Neuronal stem cell (in vitro differentiated cells): Measurements from ENCODE around the gene SOCS2. TPM values are rescaled to one million over a fixed set of nuclear protein-coding genes. Genes with fewer than 3 reads are reported as not detected.

Source experiments
- DNase-seq: peaks from one replicate; pipeline ENCODE4 v3.0.0-alpha.2; 2013; ENCODE audit warnings: low spot score
- H2AFZ ChIP-seq: one replicate; pipeline ENCODE4 v1.6.1; 2013; ENCODE audit warnings: mild to moderate bottlenecking, low read length, inconsistent platforms
- H2AK5ac ChIP-seq: 2 replicates; pipeline ENCODE4 v1.6.1; 2013; ENCODE audit warnings: low read depth, mild to moderate bottlenecking, inconsistent platforms, low read length, moderate library complexity, mixed read lengths
- H2BK120ac ChIP-seq: 2 replicates; pipeline ENCODE4 v1.6.1; 2013; ENCODE audit warnings: low read depth, mild to moderate bottlenecking, inconsistent platforms, low read length, moderate library complexity, mixed read lengths
- H2BK12ac ChIP-seq: one replicate; pipeline ENCODE4 v1.6.1; 2013; ENCODE audit warnings: low read length, inconsistent platforms
- H2BK15ac ChIP-seq: 2 replicates; pipeline ENCODE4 v1.6.1; 2013; ENCODE audit warnings: mild to moderate bottlenecking, low read length, inconsistent platforms, mixed read lengths
- H2BK5ac ChIP-seq: one replicate; pipeline ENCODE4 v1.6.1; 2013; ENCODE audit warnings: inconsistent platforms, mild to moderate bottlenecking, low read length, moderate library complexity
- H3K14ac ChIP-seq: one replicate; pipeline ENCODE4 v1.6.1; 2013; ENCODE audit warnings: low read length, inconsistent platforms
- H3K18ac ChIP-seq: 2 replicates; pipeline ENCODE4 v1.6.1; 2013; ENCODE audit warnings: low read length, inconsistent platforms
- H3K23ac ChIP-seq: 2 replicates; pipeline ENCODE4 v1.6.1; 2013; ENCODE audit warnings: low read depth, mild to moderate bottlenecking, mixed read lengths, low read length, inconsistent platforms; ENCODE audit not compliant: poor library complexity
- H3K27ac ChIP-seq: replicated peaks from 3 replicates; pipeline ENCODE4 v1.5.1; 2013; ENCODE audit warnings: low read length, inconsistent platforms
- H3K27me3 ChIP-seq, 3 experiments: 2 replicates each; pipeline ENCODE4 v1.6.1; 2013; ENCODE audit warnings: low read length in 3 of 3, mild to moderate bottlenecking in 2 of 3, inconsistent platforms in 1 of 3, low read depth in 1 of 3, mixed read lengths in 1 of 3, moderate library complexity in 1 of 3; ENCODE audit not compliant: control insufficient read depth in 3 of 3, insufficient read depth in 3 of 3
- H3K36me3 ChIP-seq, 2 donors: replicated peaks in 1 of 2; 2 replicates each; pipeline ENCODE4 v1.6.1; 2013; ENCODE audit warnings: low read length in 2 of 2; ENCODE audit not compliant: control insufficient read depth in 2 of 2, insufficient read depth in 2 of 2
- H3K4ac ChIP-seq: 2 replicates; pipeline ENCODE4 v1.6.1; 2013; ENCODE audit warnings: inconsistent platforms, mild to moderate bottlenecking, low read length, moderate library complexity
- H3K4me1 ChIP-seq, 2 donors: 1 replicate in 1 of 2; 2 replicates in 1 of 2; pipeline ENCODE4 v1.6.1; 2013; ENCODE audit warnings: low read length in 2 of 2, low read depth in 1 of 2; ENCODE audit not compliant: control insufficient read depth in 2 of 2, insufficient read depth in 1 of 2
- H3K4me2 ChIP-seq: one replicate; pipeline ENCODE4 v1.6.1; 2013; ENCODE audit warnings: mild to moderate bottlenecking, low read length, inconsistent platforms; ENCODE audit not compliant: insufficient read depth, poor library complexity, severe bottlenecking
- H3K4me3 ChIP-seq, 2 donors: 2 replicates each; pipeline ENCODE4 v1.5.1; 2013; ENCODE audit warnings: low read length in 2 of 2, mild to moderate bottlenecking in 2 of 2, inconsistent platforms in 1 of 2, moderate library complexity in 1 of 2
- H3K79me1 ChIP-seq: one replicate; pipeline ENCODE4 v1.6.1; 2013; ENCODE audit warnings: low read depth, mild to moderate bottlenecking, inconsistent platforms, low read length, moderate library complexity
- H3K9ac ChIP-seq: one replicate; pipeline ENCODE4 v1.6.1; 2013; ENCODE audit warnings: mild to moderate bottlenecking, low read depth, low read length, inconsistent platforms; ENCODE audit not compliant: poor library complexity
- H3K9me3 ChIP-seq, 2 donors: replicated peaks in 1 of 2; 2 replicates each; pipeline versions ENCODE3 to v1.6.1; 2013; ENCODE audit warnings: low read length in 2 of 2, mild to moderate bottlenecking in 2 of 2, inconsistent platforms in 1 of 2, low read depth in 1 of 2, mixed read lengths in 1 of 2, moderate library complexity in 1 of 2; ENCODE audit not compliant: control insufficient read depth in 2 of 2, insufficient read depth in 1 of 2
- H4K8ac ChIP-seq: one replicate; pipeline ENCODE4 v1.6.1; 2013; ENCODE audit warnings: low read depth, mild to moderate bottlenecking, inconsistent platforms, low read length, moderate library complexity
- H4K91ac ChIP-seq: one replicate; pipeline ENCODE4 v1.6.1; 2013; ENCODE audit warnings: low read length, low read depth, mild to moderate bottlenecking, inconsistent platforms; ENCODE audit not compliant: poor library complexity
- WGBS, 2 donors: extraction: QIAGEN DNeasy Blood & Tissue Kit; methylation state at CpG; one replicate each; pipeline ENCODE4 v1.1.7; 2013; ENCODE audit warnings: missing lambda C conversion rate in 2 of 2, mixed read lengths in 1 of 2; ENCODE audit not compliant: insufficient read length in 2 of 2, insufficient replicate concordance in 1 of 2; ENCODE audit errors: extremely low coverage in 2 of 2; 5-methylcytosine and 5-hydroxymethylcytosine counted together
- polyA plus RNA-seq, 2 experiments: library from polyadenylated mRNA; stranded (reverse); fragments of 200-250 nt; gene quantifications; one replicate each; pipeline ENCODE4 v1.2.3, GENCODE V29; 2013

The SOCS2 gene, protein sequence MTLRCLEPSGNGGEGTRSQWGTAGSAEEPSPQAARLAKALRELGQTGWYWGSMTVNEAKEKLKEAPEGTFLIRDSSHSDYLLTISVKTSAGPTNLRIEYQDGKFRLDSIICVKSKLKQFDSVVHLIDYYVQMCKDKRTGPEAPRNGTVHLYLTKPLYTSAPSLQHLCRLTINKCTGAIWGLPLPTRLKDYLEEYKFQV
- 4.2 TPM for polyA plus RNA-seq (2013, experiment 1 of 2)
- polyA plus RNA-seq (2013, experiment 2 of 2), result 4.6 TPM

GRCh38 chr12:93571925-93572711 is at the start of gene SOCS2:
Gene SOCS2, plus strand, starts transcription at chr12:93572675. Its CDS starts 223 bp downstream, at chr12:93572898.
- Histone ChIP-seq H3K23ac (peak within 1 kb of the TSS; percentile 89), H3K4me3 (peak within 1 kb of the TSS; percentile 70 to 81), H3K4me1 (peaks cover 6 to 12% of the 10 kb centered on the region in 2 donors), H3K4me2 (peak within 1 kb of the TSS; percentile 100), H2AFZ (peak within 1 kb of the TSS; percentile 97), H3K4ac (no peak within 1 kb of the TSS), H3K18ac (peak within 1 kb of the TSS; percentile 81), H2AK5ac (peak within 1 kb of the TSS; percentile 74), H4K91ac (no peak within 1 kb of the TSS), H3K14ac (no peak within 1 kb of the TSS), H3K79me1 (peaks cover 2% of the 10 kb centered on the region), H2BK5ac (no peak within 1 kb of the TSS), H2BK12ac (no peak within 1 kb of the TSS), H3K9ac (peak within 1 kb of the TSS; percentile 83), H3K36me3 (peaks cover 0 to 30% of the 10 kb centered on the region in 2 donors), H3K27me3 (peaks cover 0 to 32% (median 16%) of the 10 kb centered on the region in 3 experiments), H2BK120ac (no peak within 1 kb of the TSS), H3K27ac (no peak within 1 kb of the TSS), H2BK15ac (no peak within 1 kb of the TSS), H3K9me3 (no peaks in the 10 kb centered on the region), H4K8ac (no peak within 1 kb of the TSS)
- peak; percentile 56 for DNase-seq
- no CpG with 5 or more reads among the region's 59 CpGs for WGBS, 2 donors

- no CpG with 5 or more reads among the region's 10 CpGs for WGBS, 2 donors
- Histone ChIP-seq H2BK5ac (no peak overlapping the region), H3K23ac (no peak overlapping the region), H3K79me1 (no peaks in the 10 kb centered on the region), H2BK12ac (no peak overlapping the region), H3K9me3 (peaks cover 0 to 2% of the 10 kb centered on the region in 2 donors), H2AK5ac (no peak overlapping the region), H3K4me3 (no peak overlapping the region), H3K9ac (no peak overlapping the region), H4K91ac (no peak overlapping the region), H3K14ac (no peak overlapping the region), H3K18ac (no peak overlapping the region), H4K8ac (no peak overlapping the region), H3K4me1 (peaks cover 4 to 5% of the 10 kb centered on the region in 2 donors), H3K4me2 (no peak overlapping the region), H3K4ac (no peak overlapping the region), H3K36me3 (no peaks in the 10 kb centered on the region), H2BK120ac (no peak overlapping the region), H3K27me3 (no peaks in the 10 kb centered on the region), H2BK15ac (no peak overlapping the region), H3K27ac (no peak overlapping the region), H2AFZ (no peak overlapping the region)
- no peak for DNase-seq
Observed at GRCh38 chr12:93524386-93525133, 47.9 kb upstream of the SOCS2 start.

- Histone ChIP-seq H3K4me1 (peaks cover 2 to 5% of the 10 kb centered on the region in 2 donors), H3K9me3 (no peaks in the 10 kb centered on the region)
- DNase-seq, result peak; percentile 12
Observed at GRCh38 chr12:93526786-93527428, 45.6 kb upstream of the SOCS2 start.

More at GRCh38 chr12:93526786-93527428, 45.6 kb upstream of the SOCS2 start:
- Histone ChIP-seq H2BK5ac (no peak overlapping the region), H3K79me1 (no peaks in the 10 kb centered on the region), H3K4ac (no peak overlapping the region), H4K91ac (no peak overlapping the region), H3K9ac (no peak overlapping the region), H2AFZ (peak overlapping the region; percentile 44), H2BK15ac (no peak overlapping the region), H3K23ac (no peak overlapping the region), H3K27ac (no peak overlapping the region), H2BK12ac (no peak overlapping the region), H3K4me3 (no peak overlapping the region), H3K14ac (no peak overlapping the region), H3K4me2 (no peak overlapping the region), H3K18ac (no peak overlapping the region), H2BK120ac (no peak overlapping the region), H2AK5ac (no peak overlapping the region), H4K8ac (no peak overlapping the region), H3K36me3 (no peaks in the 10 kb centered on the region), H3K27me3 (no peaks in the 10 kb centered on the region)
- WGBS, 2 donors, result no CpG with 5 or more reads among the region's 4 CpGs
